ENCODE measurements around the gene IL5. TPM values are rescaled to one million over a fixed set of nuclear protein-coding genes. Genes with fewer than 3 reads are reported as not detected.

The IL5 gene
- total and polyA plus RNA-seq, 2 donors (not counting 3 experiments of a cell fraction or from before 2014, with no cell fraction given), result not detected

- dilution Hi-C loops (cut with MboI; ENCODE audit: extremely low pct_ligation_motif_present, low sequenced_read_pairs), result no loop called here
- no peak for FAIRE-seq
- no TSS peak for BruUV-seq (replicated peaks)
Measured at GRCh38 chr5:132492386-132493125, 50.8 kb downstream of the IL5 start.

More at GRCh38 chr5:132492386-132493125, 50.8 kb downstream of the IL5 start:
- POLR2A ChIA-PET, result interaction anchor here (0.7 kb wide), 1 partner anchor 72 kb away, joined by 5 read pairs; no protein-coding TSS in a partner anchor
- H3K9me3 ChIP-seq (replicated peaks; ENCODE audit: control insufficient read depth, insufficient read depth, low read length), result no peaks in the 10 kb centered on the region
- CTCF ChIA-PET, result no interaction called here
- H3K4me1 ChIP-seq (ENCODE audit: control insufficient read depth, extremely low read depth, insufficient read depth, low read length), result peaks cover 33% of the 10 kb centered on the region
- intact Hi-C loops (cut with micrococcal nuclease), result loop anchor here (10.0 kb wide), 1 partner anchor 198 kb away; the partner anchor contains the start of gene SLC22A4
- no peak overlapping the region for H3K4me2 ChIP-seq (ENCODE audit: insufficient read depth, low read length)
- no peaks in the 10 kb centered on the region for H3K27me3 ChIP-seq (ENCODE audit: control insufficient read depth in 2 of 2, insufficient read depth in 2 of 2, low read length in 2 of 2)
- peaks cover 0 to 5% of the 10 kb centered on the region in 2 experiments for H3K36me3 ChIP-seq (ENCODE audit: control insufficient read depth in 2 of 2, extremely low read depth in 1 of 2, insufficient read depth in 2 of 2, low read length in 2 of 2)
- no peak overlapping the region for H3K9ac ChIP-seq (replicated peaks; ENCODE audit: extremely low read depth, insufficient read depth, low read length)
- H3K4me3 ChIP-seq (replicated peaks in 1 of 3; ENCODE audit: insufficient read depth in 1 of 3, low read depth in 1 of 3, low read length in 3 of 3), result no peak overlapping the region
- TF ChIP-seq MAX (IDR thresholded peaks at IDR 0.05; ENCODE audit: insufficient read depth, insufficient read length) (no peak), MYC (IDR thresholded peaks at IDR 0.05; ENCODE audit: low read depth, low read length) (no peak), EZH2 (IDR thresholded peaks at IDR 0.05; ENCODE audit: borderline replicate concordance, low read depth, low read length, severe bottlenecking) (no peak), FOS (IDR thresholded peaks at IDR 0.05; ENCODE audit: borderline replicate concordance, insufficient read depth, low read length) (no peak), CTCF (IDR thresholded peaks at IDR 0.05; ENCODE audit: extremely low read depth in 1 of 2, insufficient read depth in 1 of 2, low read depth in 1 of 2, low read length in 2 of 2) (no peak), GATA2 (IDR thresholded peaks at IDR 0.05; ENCODE audit: insufficient read depth, insufficient read length, low read depth, low read length) (no peak), JUN (IDR thresholded peaks at IDR 0.05; ENCODE audit: borderline replicate concordance, insufficient read depth, insufficient read length, low read depth) (no peak), POLR2AphosphoS5 (IDR thresholded peaks at IDR 0.05; ENCODE audit: insufficient read depth, low read depth, low read length) (no peak), POLR2A (IDR thresholded peaks at IDR 0.05; ENCODE audit: low read depth, low read length) (no peak)
- H3K79me2 ChIP-seq (ENCODE audit: control insufficient read depth, insufficient read depth, low read length), result peaks cover 20% of the 10 kb centered on the region
- no peaks in the 10 kb centered on the region for H4K20me1 ChIP-seq (replicated peaks; ENCODE audit: control insufficient read depth, extremely low read depth, insufficient read depth, low read length)
- DNase-seq (ENCODE audit: low read depth, low spot score), result no peak
- H2AFZ ChIP-seq (ENCODE audit: low read depth, low read length), result no peak overlapping the region
- H3K9me1 ChIP-seq (replicated peaks; ENCODE audit: control insufficient read depth, extremely low read depth, insufficient read depth, low read length), result no peaks in the 10 kb centered on the region
- no peak overlapping the region for H3K27ac ChIP-seq (ENCODE audit: insufficient read depth, low read depth, low read length)

Other genes with a start within 250 kb of the IL5 start
- 4.9 and 5.4 TPM in 2 replicates for gene SLC22A4, start 249.1 kb downstream of the IL5 start, total RNA-seq
- gene SLC22A4, start 249.1 kb downstream of the IL5 start, polyA plus RNA-seq, result 6.3 and 6.9 TPM in 2 replicates
- 3.6 and 3.8 TPM in 2 replicates for gene SLC22A5, start 173.8 kb downstream of the IL5 start, total RNA-seq
- gene SLC22A5, start 173.8 kb downstream of the IL5 start, polyA plus RNA-seq, result 9.3 and 10.1 TPM in 2 replicates
- gene IRF1, start 52.7 kb downstream of the IL5 start, total RNA-seq, result 17.7 and 28.0 TPM in 2 replicates
- gene IRF1, start 52.7 kb downstream of the IL5 start, polyA plus RNA-seq, result 10.6 and 12.3 TPM in 2 replicates
- gene RAD50, start 13.5 kb upstream of the IL5 start, total RNA-seq, result 18.7 and 20.4 TPM in 2 replicates
- 5.2 and 6.1 TPM in 2 replicates for gene RAD50, start 13.5 kb upstream of the IL5 start, polyA plus RNA-seq
- not detected in 2 replicates for gene IL13, start 114.7 kb upstream of the IL5 start, total RNA-seq
- 0.06 TPM in 2 replicates for gene IL13, start 114.7 kb upstream of the IL5 start, polyA plus RNA-seq
- not detected in 2 replicates for gene IL4, start 130.5 kb upstream of the IL5 start, total RNA-seq
- gene IL4, start 130.5 kb upstream of the IL5 start, polyA plus RNA-seq, result not detected in 2 replicates
- gene KIF3A, start 194.0 kb upstream of the IL5 start, total RNA-seq, result 11.2 and 15.8 TPM in 2 replicates
- gene KIF3A, start 194.0 kb upstream of the IL5 start, polyA plus RNA-seq, result 2.4 and 3.3 TPM in 2 replicates
- 0.53 TPM in 1 of 2 replicates, not detected in the other for gene CCNI2, start 203.9 kb upstream of the IL5 start, total RNA-seq
- 0.13 and 0.25 TPM in 2 replicates for gene CCNI2, start 203.9 kb upstream of the IL5 start, polyA plus RNA-seq
- 77.2 and 82.1 TPM in 2 replicates for gene SEPTIN8, start 233.7 kb upstream of the IL5 start, total RNA-seq
- gene SEPTIN8, start 233.7 kb upstream of the IL5 start, polyA plus RNA-seq, result 45.3 and 56.6 TPM in 2 replicates

Measured in endothelial cell of umbilical vein (primary cell).